ENCODE results near the gene ELL. TPM values are rescaled to one million over a fixed set of nuclear protein-coding genes. Genes with fewer than 3 reads are reported as not detected.
A peak's percentile ranks its signal among the peaks of the same experiment; 100 is the strongest.

The ELL gene
- total RNA-seq, 4 donors from 2014 or later: 4.1 to 43.5 (median 21.7) TPM

DNA sequence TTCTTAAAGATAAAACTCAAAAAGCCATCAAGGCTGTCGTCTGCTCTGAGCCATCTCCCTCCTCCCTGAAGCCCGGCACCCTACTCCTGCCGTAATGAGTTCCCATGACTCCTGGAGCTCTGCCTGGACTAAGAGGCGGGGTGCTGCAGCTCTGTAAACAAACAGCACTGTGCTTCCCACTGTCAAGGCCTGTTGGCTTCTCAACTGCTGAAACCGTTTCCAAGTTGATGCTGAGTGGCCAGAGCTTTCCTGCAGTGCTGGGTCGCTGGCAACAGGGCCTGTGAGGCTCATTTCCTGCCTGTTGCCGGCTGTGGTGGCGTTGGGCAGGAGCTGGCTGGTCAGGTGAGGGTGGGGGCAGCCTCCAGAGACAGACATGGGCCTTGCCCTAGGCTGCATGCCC, 57.2 kb downstream of the ELL start:
- H3K4me3 ChIP-seq: no peak overlapping the region
- no peaks in the 10 kb centered on the region for H3K27me3 ChIP-seq
- intact Hi-C loops (cut with DNase I; ENCODE audit: low total_unique reads): no loop called here
- H3K36me3 ChIP-seq: no peaks in the 10 kb centered on the region
- H3K4me1 ChIP-seq: peaks cover 20 to 41% of the 10 kb centered on the region in 2 donors
- H3K9me3 ChIP-seq: no peaks in the 10 kb centered on the region
- H3K27ac ChIP-seq: peak overlapping the region; percentile 59 to 85
- DNase-seq: peak; percentile 79 to 83
- TF ChIP-seq, protein P1, sequence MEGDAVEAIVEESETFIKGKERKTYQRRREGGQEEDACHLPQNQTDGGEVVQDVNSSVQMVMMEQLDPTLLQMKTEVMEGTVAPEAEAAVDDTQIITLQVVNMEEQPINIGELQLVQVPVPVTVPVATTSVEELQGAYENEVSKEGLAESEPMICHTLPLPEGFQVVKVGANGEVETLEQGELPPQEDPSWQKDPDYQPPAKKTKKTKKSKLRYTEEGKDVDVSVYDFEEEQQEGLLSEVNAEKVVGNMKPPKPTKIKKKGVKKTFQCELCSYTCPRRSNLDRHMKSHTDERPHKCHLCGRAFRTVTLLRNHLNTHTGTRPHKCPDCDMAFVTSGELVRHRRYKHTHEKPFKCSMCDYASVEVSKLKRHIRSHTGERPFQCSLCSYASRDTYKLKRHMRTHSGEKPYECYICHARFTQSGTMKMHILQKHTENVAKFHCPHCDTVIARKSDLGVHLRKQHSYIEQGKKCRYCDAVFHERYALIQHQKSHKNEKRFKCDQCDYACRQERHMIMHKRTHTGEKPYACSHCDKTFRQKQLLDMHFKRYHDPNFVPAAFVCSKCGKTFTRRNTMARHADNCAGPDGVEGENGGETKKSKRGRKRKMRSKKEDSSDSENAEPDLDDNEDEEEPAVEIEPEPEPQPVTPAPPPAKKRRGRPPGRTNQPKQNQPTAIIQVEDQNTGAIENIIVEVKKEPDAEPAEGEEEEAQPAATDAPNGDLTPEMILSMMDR (IDR thresholded peaks at IDR 0.05): peak in 1 of 4 experiments; percentile 4
- no peak for TF ChIP-seq POLR2A (IDR thresholded peaks at IDR 0.05)

DNA sequence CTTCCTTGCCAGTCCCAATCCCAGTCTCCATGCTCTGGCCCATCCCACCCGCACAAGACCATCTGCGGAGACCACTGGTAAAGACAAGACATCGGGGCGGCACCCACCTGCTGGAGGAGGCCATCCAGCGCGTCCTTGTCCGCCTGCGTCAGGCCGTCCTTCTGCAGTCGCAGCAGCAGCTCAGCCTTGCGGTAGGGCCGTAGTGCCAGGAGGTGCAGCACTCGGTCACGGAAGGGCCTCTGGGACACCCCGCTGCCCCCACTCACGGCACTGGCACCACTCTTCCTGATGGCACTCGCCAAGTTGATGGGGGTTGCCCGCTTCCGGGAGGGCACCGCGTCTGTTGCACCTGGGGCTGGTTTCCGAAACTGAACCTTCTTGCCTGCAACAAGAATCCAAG, 60.4 kb downstream of the ELL start:
- Histone ChIP-seq H3K4me1 (peaks cover 20 to 36% of the 10 kb centered on the region in 2 donors), H3K27ac (peak overlapping the region; percentile 86), H3K27me3 (no peaks in the 10 kb centered on the region), H3K4me3 (no peak overlapping the region), H3K9me3 (no peaks in the 10 kb centered on the region), H3K36me3 (no peaks in the 10 kb centered on the region)
- TF ChIP-seq POLR2A (IDR thresholded peaks at IDR 0.05): no peak
- intact Hi-C loops (cut with DNase I; ENCODE audit: low total_unique reads): no loop called here
- DNase-seq: no peak

DNA sequence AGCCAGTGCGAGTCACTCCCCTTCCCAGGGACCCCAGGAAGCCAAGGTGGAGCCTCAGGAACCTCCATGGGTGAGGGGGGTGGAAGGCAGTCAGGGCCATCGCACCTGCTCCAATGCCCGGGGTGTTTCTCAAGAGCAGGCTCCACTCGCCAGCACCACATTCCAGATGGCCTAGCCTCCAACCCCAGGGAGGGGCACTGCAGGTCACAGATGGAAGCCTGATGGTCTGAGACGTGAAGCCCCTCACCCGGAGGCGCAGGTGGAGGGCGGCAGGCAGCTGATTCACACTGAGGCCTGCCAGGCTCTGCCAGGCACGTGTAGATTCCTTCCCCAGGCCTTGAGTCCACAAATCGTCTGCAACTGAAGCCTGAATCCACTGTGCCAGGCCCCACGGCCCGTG, 61.0 kb downstream of the ELL start:
- H3K9me3 ChIP-seq: no peaks in the 10 kb centered on the region
- no peaks in the 10 kb centered on the region for H3K27me3 ChIP-seq
- no peak for DNase-seq
- intact Hi-C loops (cut with DNase I; ENCODE audit: low total_unique reads): no loop called here
- no peaks in the 10 kb centered on the region for H3K36me3 ChIP-seq
- H3K4me1 ChIP-seq: peaks cover 20 to 36% of the 10 kb centered on the region in 2 donors
- H3K27ac ChIP-seq: peak overlapping the region; percentile 86
- no peak for TF ChIP-seq POLR2A (IDR thresholded peaks at IDR 0.05)
- H3K4me3 ChIP-seq: no peak overlapping the region

DNA sequence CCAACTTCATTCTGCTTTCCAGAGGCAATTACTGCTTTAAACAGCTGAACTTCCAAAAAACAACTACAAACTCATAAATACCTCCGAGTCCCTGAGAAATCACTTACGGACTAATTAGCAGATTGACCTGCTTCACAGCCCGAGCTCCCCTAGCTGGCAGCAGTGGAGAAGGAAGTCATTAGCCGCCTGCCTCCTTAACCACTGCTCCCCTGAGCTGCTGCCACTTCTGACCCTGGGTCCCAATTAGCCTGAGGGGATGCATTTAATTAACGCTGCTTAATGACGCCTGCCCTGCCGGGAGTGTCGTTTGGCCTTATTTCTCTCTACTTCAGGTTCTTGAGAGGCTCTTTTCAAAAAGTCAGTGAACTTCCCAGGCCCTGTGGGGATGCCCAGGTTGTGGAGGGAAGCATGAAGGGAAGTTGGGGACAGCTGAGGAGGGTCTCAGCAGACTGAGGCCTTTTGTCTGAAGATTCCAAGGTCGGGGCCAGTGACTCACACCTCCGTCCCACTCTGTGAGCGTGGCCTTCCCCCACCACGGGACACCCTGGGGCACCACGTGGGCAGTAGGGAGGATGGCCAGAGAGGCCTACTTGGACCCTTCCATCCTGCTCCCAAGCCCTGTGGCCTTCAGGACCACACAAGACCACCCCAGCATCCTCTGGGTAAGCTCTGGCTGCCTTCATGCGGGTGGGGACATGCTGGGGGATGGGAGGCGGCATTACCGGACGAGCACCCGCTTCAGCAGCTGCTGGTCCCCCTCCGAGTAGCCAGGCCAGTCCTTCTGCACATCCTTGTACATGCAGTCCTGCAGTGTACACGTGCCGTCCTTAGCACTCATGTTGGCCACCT, 64.2 kb downstream of the ELL start:
- TF ChIP-seq, protein P1 (IDR thresholded peaks at IDR 0.05): no peak
- TF ChIP-seq POLR2A (IDR thresholded peaks at IDR 0.05): no peak
- no peaks in the 10 kb centered on the region for H3K36me3 ChIP-seq
- intact Hi-C loops (cut with DNase I; ENCODE audit: low total_unique reads): loop anchor here (10.0 kb wide), 1 partner anchor 387 kb away; no protein-coding TSS in a partner anchor
- peaks cover 10 to 20% of the 10 kb centered on the region in 2 donors for H3K4me1 ChIP-seq
- DNase-seq: no peak
- H3K27ac ChIP-seq: peak overlapping the region; percentile 19 to 41
- H3K27me3 ChIP-seq: no peaks in the 10 kb centered on the region
- no peaks in the 10 kb centered on the region for H3K9me3 ChIP-seq
- H3K4me3 ChIP-seq: no peak overlapping the region

DNA sequence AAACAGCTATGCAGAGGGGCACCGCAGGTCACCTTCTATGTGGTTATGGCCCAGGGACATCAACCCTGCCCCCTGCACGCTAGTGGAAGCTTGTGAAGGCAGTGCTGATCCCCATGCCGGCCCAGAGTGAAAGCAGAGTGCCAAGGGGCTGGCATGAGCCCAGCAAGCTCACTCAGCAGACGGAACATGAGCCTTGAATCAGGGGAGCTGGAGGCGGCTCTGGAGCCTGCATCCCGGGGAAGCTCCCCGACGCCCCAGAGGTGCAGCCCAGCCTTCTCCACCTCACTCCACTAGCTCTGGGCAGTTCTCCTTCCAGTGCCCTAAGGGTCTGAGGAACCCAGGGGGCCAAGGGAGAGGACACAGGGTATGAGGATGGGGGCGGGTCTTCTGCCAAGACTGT, 64.9 kb downstream of the ELL start:
- H3K4me3 ChIP-seq: no peak overlapping the region
- TF ChIP-seq POLR2A (IDR thresholded peaks at IDR 0.05): no peak
- TF ChIP-seq, protein P1 (IDR thresholded peaks at IDR 0.05): no peak
- H3K4me1 ChIP-seq: peaks cover 10 to 20% of the 10 kb centered on the region in 2 donors
- DNase-seq: peak; percentile 56 to 63
- H3K36me3 ChIP-seq: no peaks in the 10 kb centered on the region
- peak overlapping the region; percentile 19 to 41 for H3K27ac ChIP-seq
- H3K27me3 ChIP-seq: no peaks in the 10 kb centered on the region
- no peaks in the 10 kb centered on the region for H3K9me3 ChIP-seq
- intact Hi-C loops (cut with DNase I; ENCODE audit: low total_unique reads): loop anchor here (10.0 kb wide), 1 partner anchor 388 kb away; no protein-coding TSS in a partner anchor

DNA sequence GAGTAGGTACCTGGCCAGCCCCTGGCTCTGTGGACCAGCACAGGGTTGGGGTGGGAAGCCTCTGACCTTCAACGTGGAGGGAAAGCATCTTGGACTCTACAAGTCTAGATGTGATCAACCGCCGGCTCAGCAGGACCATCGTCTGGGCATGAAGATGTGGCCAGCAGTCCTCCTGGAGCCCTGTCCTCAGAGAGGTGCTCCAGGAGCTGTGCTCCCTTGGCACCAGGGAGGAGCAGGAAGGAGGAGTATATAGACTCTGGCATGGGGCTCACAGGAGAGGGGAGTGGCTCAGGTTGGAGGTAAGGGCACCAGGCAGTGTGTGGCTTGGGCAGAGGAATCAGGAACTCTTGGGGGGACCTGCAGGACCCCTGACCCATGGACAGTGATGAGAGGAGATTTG, 65.6 kb downstream of the ELL start:
- intact Hi-C loops (cut with DNase I; ENCODE audit: low total_unique reads): loop anchor here (10.0 kb wide), 1 partner anchor 389 kb away; no protein-coding TSS in a partner anchor
- peak overlapping the region; percentile 19 to 41 for H3K27ac ChIP-seq
- no peaks in the 10 kb centered on the region for H3K27me3 ChIP-seq
- TF ChIP-seq, protein P1 (IDR thresholded peaks at IDR 0.05): no peak
- TF ChIP-seq POLR2A (IDR thresholded peaks at IDR 0.05): no peak
- H3K4me3 ChIP-seq: no peak overlapping the region
- no peaks in the 10 kb centered on the region for H3K36me3 ChIP-seq
- no peaks in the 10 kb centered on the region for H3K9me3 ChIP-seq
- no peak for DNase-seq
- H3K4me1 ChIP-seq: peaks cover 10 to 18% of the 10 kb centered on the region in 2 donors
